Nephron (organoid): ENCODE measurements around the gene WIPF1.
"Not testable (repeated sequence)": the region's sequence is repeated elsewhere in the genome, so short reads cannot be mapped to it uniquely, and the experiment has no call there.

Experiments
- H3K27ac Mint-ChIP-seq, 3 experiments: 2 replicates each; pipeline ENCODE4 v1.8.0; 2020; ENCODE audit warnings: mixed read lengths in 3 of 3, mild to moderate bottlenecking in 2 of 3, moderate library complexity in 1 of 3
- H3K27me3 Mint-ChIP-seq: 2 replicates; pipeline ENCODE4 v1.8.0; 2021; ENCODE audit warnings: low read depth, mild to moderate bottlenecking, moderate library complexity, mixed read lengths
- H3K36me3 Mint-ChIP-seq: 2 replicates; pipeline ENCODE4 v1.8.0; 2020; ENCODE audit warnings: low read depth, mixed read lengths
- H3K4me1 Mint-ChIP-seq: 2 replicates; pipeline ENCODE4 v1.8.0; 2020; ENCODE audit warnings: mixed read lengths
- H3K4me3 Mint-ChIP-seq, 3 experiments: 2 replicates each; pipeline ENCODE4 v1.8.0; 2020; ENCODE audit warnings: mild to moderate bottlenecking in 3 of 3, mixed read lengths in 3 of 3, moderate library complexity in 2 of 3
- H3K9me3 Mint-ChIP-seq: 2 replicates; pipeline ENCODE4 v1.8.0; 2020; ENCODE audit warnings: mixed read lengths
- CTCF ChIP-seq, 3 experiments: fragments of 200-600 bp; sonication (generic); IDR thresholded peaks; one replicate each; pipeline ENCODE4 v1.5.0; 2021; ENCODE audit warnings: antibody characterized with exemption in 3 of 3; ENCODE audit not compliant: unreplicated experiment in 3 of 3

WIPF1 gene

GRCh38 chr2:174560737-174561136 is 36.9 kb downstream of the WIPF1 start:
- Mint-ChIP-seq H3K9me3 (no peaks in the 10 kb centered on the region), H3K36me3 (peaks cover 22% of the 10 kb centered on the region), H3K27me3 (no peaks in the 10 kb centered on the region), H3K4me1 (peaks cover 24% of the 10 kb centered on the region), H3K4me3 (no peak overlapping the region), H3K27ac (peak overlapping the region; percentile 77 to 97 (median 93))
- TF ChIP-seq CTCF (IDR thresholded peaks at IDR 0.05; ENCODE audit: unreplicated experiment in 3 of 3): no peak

GRCh38 chr2:174555998-174556397 is 41.6 kb downstream of the WIPF1 start:
- H3K4me1 Mint-ChIP-seq: peaks cover 6% of the 10 kb centered on the region
- H3K27me3 Mint-ChIP-seq: no peaks in the 10 kb centered on the region
- no peak overlapping the region for H3K27ac Mint-ChIP-seq
- H3K4me3 Mint-ChIP-seq: no peak overlapping the region
- H3K36me3 Mint-ChIP-seq: peaks cover under 1% of the 10 kb centered on the region
- no peak for TF ChIP-seq CTCF (IDR thresholded peaks at IDR 0.05; ENCODE audit: unreplicated experiment in 3 of 3)
- H3K9me3 Mint-ChIP-seq: peaks cover 8% of the 10 kb centered on the region

GRCh38 chr2:174554529-174555150 is 43.0 kb downstream of the WIPF1 start:
- H3K4me3 Mint-ChIP-seq: no peak overlapping the region
- H3K9me3 Mint-ChIP-seq: peaks cover 8% of the 10 kb centered on the region
- no peaks in the 10 kb centered on the region for H3K27me3 Mint-ChIP-seq
- no peak overlapping the region for H3K27ac Mint-ChIP-seq
- no peaks in the 10 kb centered on the region for H3K4me1 Mint-ChIP-seq
- no peaks in the 10 kb centered on the region for H3K36me3 Mint-ChIP-seq
- TF ChIP-seq CTCF (IDR thresholded peaks at IDR 0.05; ENCODE audit: unreplicated experiment in 3 of 3): no peak

DNA sequence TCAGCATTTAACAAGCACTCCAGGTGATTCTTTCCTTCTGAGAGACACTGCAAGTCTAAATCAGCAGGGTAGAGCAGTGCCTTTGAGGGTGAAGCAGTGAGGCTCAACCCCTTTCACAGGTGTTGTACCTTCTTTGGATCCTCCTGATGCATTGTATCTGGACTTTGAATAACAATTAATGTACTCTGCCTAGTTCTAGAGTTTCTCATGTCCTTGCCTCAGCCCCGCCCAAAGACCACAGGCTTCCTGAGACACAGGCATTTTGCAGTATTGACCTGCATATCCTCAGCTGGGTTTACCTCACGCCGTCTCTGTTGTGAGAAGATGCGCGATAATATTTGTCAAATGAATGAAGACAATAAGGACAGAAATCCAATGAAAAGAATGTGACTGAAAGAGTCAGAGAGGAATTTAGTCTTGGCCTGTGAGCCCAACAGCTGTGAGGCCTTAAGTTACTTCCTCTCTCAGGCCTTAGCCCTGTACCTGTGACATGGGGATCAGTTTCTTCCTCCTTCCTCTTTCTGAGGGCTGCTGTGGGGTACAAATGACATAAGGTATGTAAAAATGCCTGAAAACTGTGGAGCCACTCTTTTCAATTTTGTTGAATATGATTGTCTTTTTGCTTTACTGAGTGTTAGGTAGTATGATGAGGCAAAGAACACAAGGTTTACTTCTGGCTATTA is 43.7 kb downstream of the WIPF1 start:
- Mint-ChIP-seq H3K36me3 (no peaks in the 10 kb centered on the region), H3K27ac (no peak overlapping the region), H3K9me3 (peaks cover 8% of the 10 kb centered on the region), H3K4me1 (no peaks in the 10 kb centered on the region), H3K27me3 (no peaks in the 10 kb centered on the region), H3K4me3 (no peak overlapping the region)
- TF ChIP-seq CTCF (IDR thresholded peaks at IDR 0.05; ENCODE audit: unreplicated experiment in 3 of 3): no peak

DNA sequence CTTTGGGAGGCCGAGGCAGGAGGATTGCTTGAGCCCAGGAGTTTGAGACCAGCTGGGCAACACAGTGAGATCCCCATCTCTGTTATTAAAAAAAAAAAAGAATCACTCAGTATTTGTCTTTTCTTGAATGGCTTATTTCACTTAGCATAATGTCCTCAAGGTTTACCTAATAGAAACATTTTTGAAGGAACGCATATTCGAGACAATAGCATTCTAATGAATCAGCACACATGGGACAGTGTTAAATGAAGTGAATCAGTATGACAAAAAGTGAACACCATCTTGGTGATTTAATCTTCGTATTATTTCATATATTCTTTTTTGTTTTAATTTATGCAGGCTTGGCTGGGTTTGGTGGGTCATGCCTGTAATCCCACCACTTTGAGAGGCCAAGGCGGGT is 44.7 kb downstream of the WIPF1 start:
- Mint-ChIP-seq H3K36me3 (no peaks in the 10 kb centered on the region), H3K27ac (no peak overlapping the region), H3K4me3 (no peak overlapping the region), H3K27me3 (no peaks in the 10 kb centered on the region), H3K9me3 (peaks cover 8% of the 10 kb centered on the region), H3K4me1 (no peaks in the 10 kb centered on the region)
- no peak for TF ChIP-seq CTCF (IDR thresholded peaks at IDR 0.05; ENCODE audit: unreplicated experiment in 3 of 3)

DNA sequence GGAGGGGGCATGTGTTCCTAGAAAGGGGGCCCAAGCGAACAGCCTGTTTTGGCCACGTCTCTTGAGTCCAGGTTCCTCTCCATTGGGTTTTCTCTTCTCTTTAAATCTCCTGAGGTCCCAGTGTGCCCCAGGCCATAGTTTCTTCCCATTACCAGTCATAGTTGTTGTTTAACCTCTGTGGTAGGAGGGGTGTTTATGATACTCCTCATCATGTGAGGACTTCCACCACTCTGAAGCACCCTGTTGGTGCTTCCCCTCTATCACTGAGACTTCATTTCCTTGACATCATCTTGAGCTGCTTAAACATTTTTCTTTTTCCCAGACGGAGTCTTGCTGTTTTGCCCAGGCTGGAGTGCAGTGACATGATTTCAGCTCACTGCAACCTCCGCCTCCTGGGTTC is 45.9 kb downstream of the WIPF1 start:
- H3K27ac Mint-ChIP-seq: no peak overlapping the region
- peaks cover 11% of the 10 kb centered on the region for H3K9me3 Mint-ChIP-seq
- no peak overlapping the region for H3K4me3 Mint-ChIP-seq
- H3K36me3 Mint-ChIP-seq: no peaks in the 10 kb centered on the region
- H3K27me3 Mint-ChIP-seq: no peaks in the 10 kb centered on the region
- no peaks in the 10 kb centered on the region for H3K4me1 Mint-ChIP-seq
- no peak for TF ChIP-seq CTCF (IDR thresholded peaks at IDR 0.05; ENCODE audit: unreplicated experiment in 3 of 3)

DNA sequence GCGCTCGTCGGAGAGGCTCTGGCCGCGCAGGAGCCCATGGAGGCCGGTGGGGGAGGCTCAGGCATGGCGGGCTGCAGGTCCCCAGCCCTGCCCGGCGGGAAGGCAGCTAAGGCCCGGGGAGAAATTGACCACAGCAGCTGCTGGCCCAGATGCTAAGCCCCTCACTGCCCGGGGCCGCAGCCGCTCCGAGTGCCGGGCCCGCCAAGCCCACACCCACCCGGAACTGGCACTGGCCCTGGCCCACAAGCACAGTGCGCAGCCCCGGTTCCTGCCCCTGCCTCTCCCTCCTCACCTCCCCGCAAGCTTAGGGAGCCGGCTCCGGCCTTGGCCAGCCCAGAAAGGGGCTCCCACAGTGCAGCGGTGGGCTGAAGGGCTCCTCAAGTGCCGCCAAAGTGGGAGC is 49.0 kb downstream of the WIPF1 start:
- not testable (repeated sequence) for H3K9me3 Mint-ChIP-seq, H3K36me3 Mint-ChIP-seq, H3K4me3 Mint-ChIP-seq, H3K27ac Mint-ChIP-seq, H3K27me3 Mint-ChIP-seq, H3K4me1 Mint-ChIP-seq

- H3K27me3 Mint-ChIP-seq, H3K4me3 Mint-ChIP-seq, H3K36me3 Mint-ChIP-seq, H3K27ac Mint-ChIP-seq, H3K9me3 Mint-ChIP-seq, H3K4me1 Mint-ChIP-seq: not testable (repeated sequence)
These were observed 49.6 kb downstream of the WIPF1 start for GRCh38 chr2:174548021-174548420.
